ENCODE measurements around the gene ZRANB3.

GRCh38 chr2:135246711-135247270 lies 284.2 kb downstream of the ZRANB3 start:
- no peak for TF ChIP-seq EZH2 (IDR thresholded peaks at IDR 0.05; ENCODE audit: insufficient read depth, poor library complexity, severe bottlenecking)
- TF ChIP-seq EZH2phosphoT487 (IDR thresholded peaks at IDR 0.05; ENCODE audit: insufficient read depth, low read depth) = no peak

Data from GM23248 (cell line).